ENCODE data around the gene ZNF467. TPM values are rescaled to one million over a fixed set of nuclear protein-coding genes. Genes with fewer than 3 reads are reported as not detected.

ZNF467 gene
- total and polyA plus RNA-seq, 2 donors (not counting 3 experiments of a cell fraction or from before 2014, with no cell fraction given) = 4.2 to 8.9 TPM

DNA sequence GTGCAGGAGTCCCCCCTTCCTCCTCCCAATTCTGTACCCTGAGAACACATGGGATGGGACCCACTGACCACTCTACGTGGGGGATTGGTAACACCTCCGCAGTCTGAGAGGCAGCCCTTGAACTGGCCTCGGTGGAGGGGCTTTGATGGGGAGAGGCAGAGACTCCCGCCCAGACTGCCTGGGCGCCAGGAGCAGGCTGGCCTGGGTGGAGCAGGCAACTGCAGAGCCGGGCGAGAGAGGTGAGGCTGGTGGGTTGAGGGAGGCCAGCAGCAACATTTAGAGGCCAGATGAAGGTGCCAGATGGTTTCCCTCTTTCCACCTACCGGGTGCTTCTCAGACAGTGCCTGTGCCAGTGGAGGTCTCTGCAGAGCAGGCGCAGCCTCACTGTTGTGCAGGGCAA is 30.7 kb upstream of the ZNF467 start:
- ChIA-PET CTCF (no interaction called here), POLR2A (no interaction called here)
- dilution Hi-C loops (cut with MboI; ENCODE audit: extremely low pct_ligation_motif_present, low sequenced_read_pairs) (no loop called here), intact Hi-C loops (cut with micrococcal nuclease) (no loop called here)
- Histone ChIP-seq H3K9me3 (replicated peaks; ENCODE audit: control insufficient read depth, insufficient read depth, low read length) (no peaks in the 10 kb centered on the region), H3K27me3 (ENCODE audit: control insufficient read depth in 2 of 2, insufficient read depth in 2 of 2, low read length in 2 of 2) (no peaks in the 10 kb centered on the region), H4K20me1 (replicated peaks; ENCODE audit: control insufficient read depth, extremely low read depth, insufficient read depth, low read length) (no peaks in the 10 kb centered on the region), H3K79me2 (ENCODE audit: control insufficient read depth, insufficient read depth, low read length) (no peaks in the 10 kb centered on the region), H3K4me2 (ENCODE audit: insufficient read depth, low read length) (no peak overlapping the region), H3K9ac (replicated peaks; ENCODE audit: extremely low read depth, insufficient read depth, low read length) (no peak overlapping the region), H3K4me1 (ENCODE audit: control insufficient read depth, extremely low read depth, insufficient read depth, low read length) (no peaks in the 10 kb centered on the region), H3K9me1 (replicated peaks; ENCODE audit: control insufficient read depth, extremely low read depth, insufficient read depth, low read length) (no peaks in the 10 kb centered on the region), H3K4me3 (replicated peaks in 1 of 3; ENCODE audit: insufficient read depth in 1 of 3, low read depth in 1 of 3, low read length in 3 of 3) (no peak overlapping the region), H3K27ac (ENCODE audit: insufficient read depth, low read depth, low read length) (no peak overlapping the region), H2AFZ (ENCODE audit: low read depth, low read length) (no peak overlapping the region), H3K36me3 (ENCODE audit: control insufficient read depth in 2 of 2, extremely low read depth in 1 of 2, insufficient read depth in 2 of 2, low read length in 2 of 2) (no peaks in the 10 kb centered on the region)
- FAIRE-seq (no peak), DNase-seq (ENCODE audit: low read depth, low spot score) (no peak)
- no TSS peak for BruUV-seq (replicated peaks)
- TF ChIP-seq FOS (IDR thresholded peaks at IDR 0.05; ENCODE audit: borderline replicate concordance, insufficient read depth, low read length) = no peak
- no peak for TF ChIP-seq POLR2AphosphoS5 (IDR thresholded peaks at IDR 0.05; ENCODE audit: insufficient read depth, low read depth, low read length)
- no peak for TF ChIP-seq MYC (IDR thresholded peaks at IDR 0.05; ENCODE audit: low read depth, low read length)
- TF ChIP-seq POLR2A (IDR thresholded peaks at IDR 0.05; ENCODE audit: low read depth, low read length) = no peak
- TF ChIP-seq, protein P1, sequence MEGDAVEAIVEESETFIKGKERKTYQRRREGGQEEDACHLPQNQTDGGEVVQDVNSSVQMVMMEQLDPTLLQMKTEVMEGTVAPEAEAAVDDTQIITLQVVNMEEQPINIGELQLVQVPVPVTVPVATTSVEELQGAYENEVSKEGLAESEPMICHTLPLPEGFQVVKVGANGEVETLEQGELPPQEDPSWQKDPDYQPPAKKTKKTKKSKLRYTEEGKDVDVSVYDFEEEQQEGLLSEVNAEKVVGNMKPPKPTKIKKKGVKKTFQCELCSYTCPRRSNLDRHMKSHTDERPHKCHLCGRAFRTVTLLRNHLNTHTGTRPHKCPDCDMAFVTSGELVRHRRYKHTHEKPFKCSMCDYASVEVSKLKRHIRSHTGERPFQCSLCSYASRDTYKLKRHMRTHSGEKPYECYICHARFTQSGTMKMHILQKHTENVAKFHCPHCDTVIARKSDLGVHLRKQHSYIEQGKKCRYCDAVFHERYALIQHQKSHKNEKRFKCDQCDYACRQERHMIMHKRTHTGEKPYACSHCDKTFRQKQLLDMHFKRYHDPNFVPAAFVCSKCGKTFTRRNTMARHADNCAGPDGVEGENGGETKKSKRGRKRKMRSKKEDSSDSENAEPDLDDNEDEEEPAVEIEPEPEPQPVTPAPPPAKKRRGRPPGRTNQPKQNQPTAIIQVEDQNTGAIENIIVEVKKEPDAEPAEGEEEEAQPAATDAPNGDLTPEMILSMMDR (IDR thresholded peaks at IDR 0.05; ENCODE audit: extremely low read depth in 1 of 2, insufficient read depth in 1 of 2, low read depth in 1 of 2, low read length in 2 of 2) = no peak
- TF ChIP-seq JUN (IDR thresholded peaks at IDR 0.05; ENCODE audit: borderline replicate concordance, insufficient read depth, insufficient read length, low read depth) = no peak
- no peak for TF ChIP-seq MAX (IDR thresholded peaks at IDR 0.05; ENCODE audit: insufficient read depth, insufficient read length)
- no peak for TF ChIP-seq GATA2 (IDR thresholded peaks at IDR 0.05; ENCODE audit: insufficient read depth, insufficient read length, low read depth, low read length)
- no peak for TF ChIP-seq EZH2 (IDR thresholded peaks at IDR 0.05; ENCODE audit: borderline replicate concordance, low read depth, low read length, severe bottlenecking)

All from endothelial cell of umbilical vein (primary cell).